MCF 10A (cell line): ENCODE results near the gene CNOT4. TPM values are rescaled to one million over a fixed set of nuclear protein-coding genes. Genes with fewer than 3 reads are reported as not detected.
"Not testable (repeated sequence)": the region's sequence is repeated elsewhere in the genome, so short reads cannot be mapped to it uniquely, and the experiment has no call there.

Experiments used
- BruUV-seq: library from RNA; stranded (reverse); fragments of 400-500 nt; replicated peaks from 2 replicates; lab custom pipeline; 2021; lab: Mats Ljungman, UMichigan
- CTCF ChIA-PET: fragments of 300-600 bp; sonication (Branson Sonifier 250); formaldehyde crosslinking; extraction: SDS; loops from one replicate; lab custom pipeline; 2021; ENCODE audit warnings: antibody characterized with exemption, inconsistent platforms; lab: Yijun Ruan, JAX
- POLR2A ChIA-PET: fragments of 300-600, 350-650 bp; sonication (Branson Sonifier 250); formaldehyde crosslinking; extraction: SDS; loops from one replicate; lab custom pipeline; 2020; ENCODE audit warnings: antibody characterized with exemption, inconsistent platforms; lab: Yijun Ruan, JAX
- DNase-seq: peaks from one replicate; pipeline ENCODE4 v3.0.0-alpha.2; 2018; ENCODE audit not compliant: unreplicated experiment
- H3K27ac Mint-ChIP-seq: one replicate; pipeline ENCODE4 v1.8.0; 2022; ENCODE audit warnings: mild to moderate bottlenecking, low read depth, mixed read lengths; ENCODE audit not compliant: unreplicated experiment
- H3K27me3 Mint-ChIP-seq: one replicate; pipeline ENCODE4 v1.8.0; 2022; ENCODE audit warnings: mixed read lengths; ENCODE audit not compliant: insufficient read depth, unreplicated experiment
- H3K36me3 Mint-ChIP-seq: one replicate; pipeline ENCODE4 v1.8.0; 2022; ENCODE audit warnings: mild to moderate bottlenecking, moderate library complexity, mixed read lengths; ENCODE audit not compliant: insufficient read depth, unreplicated experiment
- H3K4me1 Mint-ChIP-seq: one replicate; pipeline ENCODE4 v1.8.0; 2022; ENCODE audit warnings: mixed read lengths; ENCODE audit not compliant: insufficient read depth, unreplicated experiment
- H3K4me3 Mint-ChIP-seq: one replicate; pipeline ENCODE4 v1.8.0; 2022; ENCODE audit warnings: mild to moderate bottlenecking, moderate library complexity, mixed read lengths; ENCODE audit not compliant: unreplicated experiment
- H3K9me3 Mint-ChIP-seq: one replicate; pipeline ENCODE4 v1.8.0; 2022; ENCODE audit warnings: mixed read lengths; ENCODE audit not compliant: unreplicated experiment
- CTCF ChIP-seq: fragments of 200-600 bp; IDR thresholded peaks from one replicate; pipeline ENCODE4 v1.8.0; 2022; ENCODE audit warnings: antibody characterized with exemption, mild to moderate bottlenecking; ENCODE audit not compliant: unreplicated experiment
- intact Hi-C: fragments of 100-400 bp; cut with micrococcal nuclease; formaldehyde crosslinking; loops from 2 replicates; pipeline ENCODE4 v1.14.1; 2022
- total RNA-seq: library from RNA; stranded (reverse); gene quantifications from 2 replicates; pipeline ENCODE4 v1.2.3, GENCODE V29; 2022

CNOT4 gene
- total RNA-seq, 1 experiment from 2014 or later: 18.5 TPM

GRCh38 chr7:135499818-135500217 is 10.1 kb downstream of the CNOT4 start:
- no TSS peak for BruUV-seq
- TF ChIP-seq CTCF: no peak
- Mint-ChIP-seq H3K27ac (peak overlapping the region; percentile 11), H3K36me3 (no peaks in the 10 kb centered on the region), H3K9me3 (no peaks in the 10 kb centered on the region), H3K4me3 (no peak overlapping the region), H3K4me1 (peaks cover 19% of the 10 kb centered on the region), H3K27me3 (no peaks in the 10 kb centered on the region)
- CTCF ChIA-PET: interaction anchor here (0.6 to 1.0 kb wide), 3 partner anchors 146 to 865 kb away, joined by 3 read pairs; no protein-coding TSS in a partner anchor
- intact Hi-C loops: no loop called here
- peak; percentile 48 for DNase-seq
- POLR2A ChIA-PET: interaction anchor here (0.6 to 2.0 kb wide), 3 partner anchors 9 to 11 kb away, joined by 4 to 8 read pairs (median 4); partner anchors contain the start of gene CNOT4

GRCh38 chr7:135497161-135497560 is 12.7 kb downstream of the CNOT4 start:
- H3K36me3 Mint-ChIP-seq, POLR2A ChIA-PET, intact Hi-C loops, H3K9me3 Mint-ChIP-seq, BruUV-seq, DNase-seq, H3K4me3 Mint-ChIP-seq, H3K27ac Mint-ChIP-seq, H3K27me3 Mint-ChIP-seq: not testable (repeated sequence)
- peaks cover 25% of the 10 kb centered on the region for H3K4me1 Mint-ChIP-seq
- CTCF ChIA-PET: interaction anchor here (0.9 kb wide), 1 partner anchor 10 kb away, joined by 3 read pairs; no protein-coding TSS in a partner anchor

GRCh38 chr7:135493362-135493761 is 16.5 kb downstream of the CNOT4 start:
- Mint-ChIP-seq H3K4me3 (no peak overlapping the region), H3K27ac (no peak overlapping the region), H3K27me3 (no peaks in the 10 kb centered on the region), H3K36me3 (no peaks in the 10 kb centered on the region), H3K9me3 (no peaks in the 10 kb centered on the region), H3K4me1 (peaks cover 12% of the 10 kb centered on the region)
- intact Hi-C loops: no loop called here
- ChIA-PET POLR2A (interaction anchor here (1.0 kb wide), 1 partner anchor 15 kb away, joined by 5 read pairs; no protein-coding TSS in a partner anchor), CTCF (interaction anchor here (0.7 to 0.9 kb wide), 2 partner anchors 18 to 47 kb away, joined by 3 to 4 read pairs; no protein-coding TSS in a partner anchor)
- TF ChIP-seq CTCF: no peak
- DNase-seq: no peak
- no TSS peak for BruUV-seq

- Mint-ChIP-seq H3K27ac (no peak overlapping the region), H3K36me3 (no peaks in the 10 kb centered on the region), H3K4me1 (peaks cover 15% of the 10 kb centered on the region), H3K4me3 (no peak overlapping the region), H3K27me3 (no peaks in the 10 kb centered on the region), H3K9me3 (no peaks in the 10 kb centered on the region)
- ChIA-PET CTCF (no interaction called here), POLR2A (no interaction called here)
- intact Hi-C loops: no loop called here
- no TSS peak for BruUV-seq
- TF ChIP-seq CTCF: no peak
- no peak for DNase-seq
Measured at GRCh38 chr7:135492151-135492550, 17.8 kb downstream of the CNOT4 start.
